HCT116 (cell line): Measurements from ENCODE around the gene BTN1A1. TPM values are rescaled to one million over a fixed set of nuclear protein-coding genes. Genes with fewer than 3 reads are reported as not detected.
"Not testable (repeated sequence)": the region's sequence is repeated elsewhere in the genome, so short reads cannot be mapped to it uniquely, and the experiment has no call there.

Experiments
- ATAC-seq: fragments of 200-7000 bp; cut with Tn5 transposase; 2 replicates; pipeline ENCODE4 v1.9.1; 2020; ENCODE audit warnings: mild to moderate bottlenecking, moderate library complexity
- BruUV-seq: library from RNA; stranded (reverse); fragments of 400-500 nt; replicated peaks from 2 replicates; lab custom pipeline; 2021; lab: Mats Ljungman, UMichigan
- CTCF ChIA-PET: fragments of 300-600 bp; sonication (Branson Sonifier 250); formaldehyde crosslinking; loops from one replicate; lab custom pipeline; 2021; ENCODE audit warnings: antibody characterized with exemption; lab: Charles Lee
- POLR2A ChIA-PET: fragments of 300-600, 350-600 bp; sonication (Branson Sonifier 250); formaldehyde crosslinking; loops from one replicate; lab custom pipeline; 2021; ENCODE audit warnings: antibody characterized with exemption; lab: Charles Lee
- RAD21 ChIA-PET, 2 experiments: fragments of 300-600 bp; sonication (Branson Sonifier 250); formaldehyde crosslinking; loops; one replicate each; lab custom pipeline; 2023; ENCODE audit warnings: low total read pairs in 2 of 2; ENCODE audit not compliant: uncharacterized antibody in 2 of 2, unreplicated experiment in 2 of 2, low non-redundant PET in 1 of 2; lab: Charles Lee
- DNase-seq: peaks from one replicate; pipeline ENCODE4 v3.0.0-alpha.2; 2010; ENCODE audit warnings: low read depth, low spot score
- H2AFZ ChIP-seq: fragments of 200-600 bp; shearing (Covaris generic), sonication (generic); 2 replicates; pipeline ENCODE4 v1.6.1; 2017; ENCODE audit warnings: low read depth, mixed run types, mixed read lengths, antibody characterized with exemption, low read length; ENCODE audit not compliant: poor library complexity, severe bottlenecking
- H3K27ac ChIP-seq: 2 replicates; pipeline ENCODE4 v1.5.1; 2012; ENCODE audit warnings: low read depth, low read length
- H3K27me3 ChIP-seq: fragments of 200-600 bp; sonication (generic); 2 replicates; pipeline ENCODE4 v1.6.1; 2016; ENCODE audit warnings: mixed run types, low read length, mixed read lengths; ENCODE audit not compliant: insufficient read depth
- H3K36me3 ChIP-seq, 2 experiments: fragments of 200-500 bp in 1 of 2; fragments of 200-600 bp in 1 of 2; sonication (Bioruptor generic) in 1 of 2; sonication (generic) in 1 of 2; 2 replicates each; pipeline versions ENCODE4 v1.5.1 to v1.6.1; 2014 to 2016; ENCODE audit warnings: low read length in 2 of 2, inconsistent platforms in 1 of 2, mixed read lengths in 1 of 2, mixed run types in 1 of 2; ENCODE audit not compliant: insufficient read depth in 2 of 2, control insufficient read depth in 1 of 2
- H3K4me1 ChIP-seq, 2 experiments: fragments of 200-600 bp in 1 of 2; sonication (generic) in 1 of 2; 2 replicates each; pipeline versions ENCODE4 v1.5.1 to v1.6.1; 2012 to 2017; ENCODE audit warnings: low read length in 2 of 2, inconsistent platforms in 1 of 2, mild to moderate bottlenecking in 1 of 2, mixed read lengths in 1 of 2, mixed run types in 1 of 2, moderate library complexity in 1 of 2; ENCODE audit not compliant: insufficient read depth in 2 of 2, control insufficient read depth in 1 of 2
- H3K4me2 ChIP-seq: fragments of 200-600 bp; sonication (generic); 2 replicates; pipeline ENCODE4 v1.6.1; 2017; ENCODE audit warnings: mixed run types, low read length, mixed read lengths
- H3K4me3 ChIP-seq, 2 experiments: fragments of 200-600 bp in 1 of 2; sonication (generic) in 1 of 2; replicated peaks in 1 of 2; 2 replicates each; pipeline ENCODE4 v1.5.1; 2011 to 2016; ENCODE audit warnings: low read length in 2 of 2, control low read depth in 1 of 2, low read depth in 1 of 2, mild to moderate bottlenecking in 1 of 2, mixed read lengths in 1 of 2, mixed run types in 1 of 2
- H3K79me2 ChIP-seq: fragments of 200-600 bp; sonication (generic); 2 replicates; pipeline ENCODE4 v1.6.1; 2017; ENCODE audit warnings: mild to moderate bottlenecking, mixed run types, low read length, moderate library complexity, mixed read lengths; ENCODE audit not compliant: insufficient read depth
- H3K9ac ChIP-seq: fragments of 200-600 bp; sonication (generic); 2 replicates; pipeline ENCODE4 v1.6.1; 2016; ENCODE audit warnings: low read length, mixed read lengths
- H3K9me2 ChIP-seq: fragments of 200-600 bp; sonication (generic), shearing (Covaris generic); 2 replicates; pipeline ENCODE4 v1.6.1; 2017; ENCODE audit warnings: mixed run types, mild to moderate bottlenecking, moderate library complexity; ENCODE audit not compliant: insufficient read depth
- H3K9me3 ChIP-seq, 2 experiments: fragments of 200-500 bp in 1 of 2; fragments of 200-600 bp in 1 of 2; sonication (Bioruptor generic) in 1 of 2; sonication (generic) in 1 of 2; 2 replicates each; pipeline ENCODE4 v1.6.1; 2014 to 2017; ENCODE audit warnings: low read length in 2 of 2, mixed read lengths in 2 of 2, inconsistent platforms in 1 of 2, low read depth in 1 of 2, mild to moderate bottlenecking in 1 of 2, mixed run types in 1 of 2, moderate library complexity in 1 of 2; ENCODE audit not compliant: control insufficient read depth in 1 of 2, insufficient read depth in 1 of 2
- H4K20me1 ChIP-seq: fragments of 200-600 bp; sonication (generic), shearing (Covaris generic); 2 replicates; pipeline ENCODE4 v1.6.1; 2017; ENCODE audit warnings: mixed run types, mild to moderate bottlenecking, moderate library complexity; ENCODE audit not compliant: insufficient read depth
- CBX3 ChIP-seq: IDR thresholded peaks from 2 replicates; pipeline ENCODE4 v1.6.1; 2012; ENCODE audit warnings: low read depth
- CTCF ChIP-seq, 3 experiments: fragments of 200-600 bp in 1 of 3; sonication (generic) in 1 of 3; IDR thresholded peaks in 2 of 3; conservative IDR thresholded peaks in 1 of 3; 2 replicates each; pipeline ENCODE4 v1.5.1; 2012 to 2017; ENCODE audit warnings: low read depth in 2 of 3, low read length in 2 of 3, antibody characterized with exemption in 1 of 3, borderline replicate concordance in 1 of 3, control low read depth in 1 of 3, mild to moderate bottlenecking in 1 of 3, mixed read lengths in 1 of 3, mixed run types in 1 of 3, moderate library complexity in 1 of 3; ENCODE audit not compliant: insufficient read depth in 1 of 3
- intact Hi-C: fragments of 100-400 bp; cut with micrococcal nuclease; formaldehyde crosslinking; loops from 2 replicates; pipeline ENCODE4 v1.10.0; 2022
- total RNA-seq: library from RNA; stranded (reverse); gene quantifications from one replicate; pipeline ENCODE4 v1.2.1, GENCODE V29; 2021; ENCODE audit not compliant: unreplicated experiment
- TF ChIP-seq, protein P1 (sequence below): IDR thresholded peaks from 2 replicates; pipeline ENCODE4 v1.6.1; 2012; ENCODE audit warnings: low read depth

BTN1A1 gene
- total RNA-seq, 1 experiment from 2014 or later, result 0.32 TPM

DNA sequence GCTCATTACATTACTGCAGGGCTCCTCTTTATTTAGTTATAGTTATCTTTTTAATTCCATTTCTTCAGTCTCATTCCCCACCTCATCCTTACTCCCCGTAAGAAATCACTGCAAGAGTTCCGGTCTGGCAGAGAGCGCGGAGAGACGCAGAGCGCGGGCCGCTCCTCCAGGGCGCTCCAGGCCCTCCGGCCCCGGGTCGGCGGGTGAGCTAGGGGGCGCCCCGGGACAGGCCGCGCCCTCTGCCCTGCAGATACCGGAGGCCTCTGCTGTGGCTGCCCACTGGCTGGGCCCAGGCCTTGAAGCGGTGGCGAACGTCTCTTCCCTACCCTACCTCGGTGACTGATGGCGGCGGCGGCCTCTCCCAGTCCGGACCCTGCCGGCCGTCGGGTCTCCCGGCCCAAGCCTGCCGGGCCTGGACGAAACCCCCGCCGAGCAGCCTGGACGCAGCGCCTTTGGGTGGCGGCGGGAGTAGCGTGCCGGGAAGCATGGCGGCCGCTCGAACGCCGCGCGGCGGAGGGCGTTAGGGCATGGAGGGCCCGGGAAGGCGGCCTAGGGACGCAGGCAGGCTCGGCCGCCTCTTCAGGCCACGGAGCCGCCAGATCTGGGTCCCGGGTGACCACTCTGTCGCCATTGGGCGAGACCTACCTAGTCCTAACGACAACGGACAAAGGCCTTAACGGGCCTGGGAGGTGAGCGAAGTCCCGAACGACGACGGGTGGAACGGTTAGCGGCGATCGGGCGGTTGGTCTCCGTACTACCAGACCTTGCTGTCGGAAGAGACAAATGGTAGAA is 21.7 kb downstream of the BTN1A1 start:
- ATAC-seq (no peak), DNase-seq (no peak)
- Histone ChIP-seq H3K9ac (no peak overlapping the region), H3K9me3 (no peaks in the 10 kb centered on the region), H3K9me2 (no peaks in the 10 kb centered on the region), H3K27me3 (no peaks in the 10 kb centered on the region), H4K20me1 (no peaks in the 10 kb centered on the region), H3K4me3 (no peak overlapping the region), H2AFZ (peak overlapping the region; percentile 38), H3K79me2 (no peaks in the 10 kb centered on the region), H3K4me2 (peak overlapping the region; percentile 38; the same call in 1 of the 2 replicates), H3K27ac (no peak overlapping the region), H3K36me3 (no peaks in the 10 kb centered on the region), H3K4me1 (peaks cover 8 to 18% of the 10 kb centered on the region in 2 experiments; a peak in 3 of 4 replicates)
- RAD21 ChIA-PET, result no interaction called here
- 0 out of 2 replicates have a peak, but pooled peaks have one; percentile 4 for TF ChIP-seq CBX3
- 0 out of 6 replicates have a peak, but pooled peaks of 1 of the 3 experiments have one; percentile 7 for TF ChIP-seq CTCF (IDR thresholded peaks at IDR 0.05 in 2 of 3, conservative IDR thresholded peaks at IDR 0.05 in 1 of 3; ENCODE audit: borderline replicate concordance in 1 of 3, insufficient read depth in 1 of 3, low read depth in 2 of 3, low read length in 2 of 3)
- TF ChIP-seq, protein P1, sequence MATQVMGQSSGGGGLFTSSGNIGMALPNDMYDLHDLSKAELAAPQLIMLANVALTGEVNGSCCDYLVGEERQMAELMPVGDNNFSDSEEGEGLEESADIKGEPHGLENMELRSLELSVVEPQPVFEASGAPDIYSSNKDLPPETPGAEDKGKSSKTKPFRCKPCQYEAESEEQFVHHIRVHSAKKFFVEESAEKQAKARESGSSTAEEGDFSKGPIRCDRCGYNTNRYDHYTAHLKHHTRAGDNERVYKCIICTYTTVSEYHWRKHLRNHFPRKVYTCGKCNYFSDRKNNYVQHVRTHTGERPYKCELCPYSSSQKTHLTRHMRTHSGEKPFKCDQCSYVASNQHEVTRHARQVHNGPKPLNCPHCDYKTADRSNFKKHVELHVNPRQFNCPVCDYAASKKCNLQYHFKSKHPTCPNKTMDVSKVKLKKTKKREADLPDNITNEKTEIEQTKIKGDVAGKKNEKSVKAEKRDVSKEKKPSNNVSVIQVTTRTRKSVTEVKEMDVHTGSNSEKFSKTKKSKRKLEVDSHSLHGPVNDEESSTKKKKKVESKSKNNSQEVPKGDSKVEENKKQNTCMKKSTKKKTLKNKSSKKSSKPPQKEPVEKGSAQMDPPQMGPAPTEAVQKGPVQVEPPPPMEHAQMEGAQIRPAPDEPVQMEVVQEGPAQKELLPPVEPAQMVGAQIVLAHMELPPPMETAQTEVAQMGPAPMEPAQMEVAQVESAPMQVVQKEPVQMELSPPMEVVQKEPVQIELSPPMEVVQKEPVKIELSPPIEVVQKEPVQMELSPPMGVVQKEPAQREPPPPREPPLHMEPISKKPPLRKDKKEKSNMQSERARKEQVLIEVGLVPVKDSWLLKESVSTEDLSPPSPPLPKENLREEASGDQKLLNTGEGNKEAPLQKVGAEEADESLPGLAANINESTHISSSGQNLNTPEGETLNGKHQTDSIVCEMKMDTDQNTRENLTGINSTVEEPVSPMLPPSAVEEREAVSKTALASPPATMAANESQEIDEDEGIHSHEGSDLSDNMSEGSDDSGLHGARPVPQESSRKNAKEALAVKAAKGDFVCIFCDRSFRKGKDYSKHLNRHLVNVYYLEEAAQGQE, result no peak
- CTCF ChIA-PET, result no interaction called here
- POLR2A ChIA-PET, result no interaction called here
- intact Hi-C loops, result no loop called here
- no TSS peak for BruUV-seq

- H3K4me1 ChIP-seq, result peaks cover 8 to 15% of the 10 kb centered on the region in 2 experiments; a peak in 3 of 4 replicates
- H3K79me2 ChIP-seq, BruUV-seq, H3K4me2 ChIP-seq, POLR2A ChIA-PET, intact Hi-C loops, H3K9ac ChIP-seq, H3K4me3 ChIP-seq, H3K9me2 ChIP-seq, DNase-seq, H2AFZ ChIP-seq, H3K27ac ChIP-seq, RAD21 ChIA-PET, H4K20me1 ChIP-seq, CTCF ChIA-PET, H3K36me3 ChIP-seq, H3K9me3 ChIP-seq, ATAC-seq, H3K27me3 ChIP-seq: not testable (repeated sequence)
Measured at GRCh38 chr6:26522486-26523228, 22.6 kb downstream of the BTN1A1 start.

- H3K4me2 ChIP-seq, CTCF ChIA-PET, H3K9ac ChIP-seq, H3K27ac ChIP-seq, BruUV-seq, H2AFZ ChIP-seq, RAD21 ChIA-PET, H3K27me3 ChIP-seq, H3K9me2 ChIP-seq, H3K4me3 ChIP-seq, H4K20me1 ChIP-seq, H3K9me3 ChIP-seq, DNase-seq, H3K36me3 ChIP-seq, H3K79me2 ChIP-seq, POLR2A ChIA-PET, intact Hi-C loops, ATAC-seq: not testable (repeated sequence)
- H3K4me1 ChIP-seq, result peaks cover 8 to 15% of the 10 kb centered on the region in 2 experiments; a peak in 3 of 4 replicates
Measured at GRCh38 chr6:26524314-26524713, 24.2 kb downstream of the BTN1A1 start.
